ENCODE data around the gene POU4F2. TPM values are rescaled to one million over a fixed set of nuclear protein-coding genes. Genes with fewer than 3 reads are reported as not detected.

POU4F2 gene
- 1.8 TPM for total RNA-seq (ENCODE audit: unreplicated experiment)
- long read RNA-seq, result 0 reads

GRCh38 chr4:146638786-146639505, at the start of gene POU4F2:
TSS of gene POU4F2 (plus strand) at chr4:146638893. CDS start at chr4:146639141, 248 bp downstream.
- peak; percentile 76 for DNase-seq
- peak within 1 kb of the TSS; percentile 7 for H3K27ac Mint-ChIP-seq (ENCODE audit: unreplicated experiment)
- peaks cover 54% of the 10 kb centered on the region for H3K27me3 Mint-ChIP-seq (ENCODE audit: unreplicated experiment)
- H3K36me3 Mint-ChIP-seq (ENCODE audit: unreplicated experiment), result peaks cover 5% of the 10 kb centered on the region
- peak within 1 kb of the TSS; percentile 85 for H3K4me3 Mint-ChIP-seq (ENCODE audit: unreplicated experiment)
- peaks cover 25% of the 10 kb centered on the region for H3K9me3 Mint-ChIP-seq (ENCODE audit: unreplicated experiment)
- H3K4me1 Mint-ChIP-seq (ENCODE audit: low read depth, unreplicated experiment), result peaks cover 22% of the 10 kb centered on the region
- TF ChIP-seq CTCF (IDR thresholded peaks at IDR 0.05; ENCODE audit: partially characterized antibody, unreplicated experiment), result no peak

- DNase-seq, result no peak
- peaks cover 1% of the 10 kb centered on the region for H3K9me3 Mint-ChIP-seq (ENCODE audit: unreplicated experiment)
- H3K27me3 Mint-ChIP-seq (ENCODE audit: unreplicated experiment), result peaks cover 2% of the 10 kb centered on the region
- H3K4me3 Mint-ChIP-seq (ENCODE audit: unreplicated experiment), result no peak overlapping the region
- no peak for TF ChIP-seq CTCF (IDR thresholded peaks at IDR 0.05; ENCODE audit: partially characterized antibody, unreplicated experiment)
- peaks cover 7% of the 10 kb centered on the region for H3K4me1 Mint-ChIP-seq (ENCODE audit: low read depth, unreplicated experiment)
- no peak overlapping the region for H3K27ac Mint-ChIP-seq (ENCODE audit: unreplicated experiment)
- no peaks in the 10 kb centered on the region for H3K36me3 Mint-ChIP-seq (ENCODE audit: unreplicated experiment)
Measured at GRCh38 chr4:146590801-146591200, 47.9 kb upstream of the POU4F2 start.

- Mint-ChIP-seq H3K27me3 (ENCODE audit: unreplicated experiment) (peaks cover 2% of the 10 kb centered on the region), H3K36me3 (ENCODE audit: unreplicated experiment) (peaks cover 7% of the 10 kb centered on the region), H3K9me3 (ENCODE audit: unreplicated experiment) (peaks cover 5% of the 10 kb centered on the region), H3K4me1 (ENCODE audit: low read depth, unreplicated experiment) (peaks cover 7% of the 10 kb centered on the region), H3K27ac (ENCODE audit: unreplicated experiment) (no peak overlapping the region), H3K4me3 (ENCODE audit: unreplicated experiment) (no peak overlapping the region)
- no peak for DNase-seq
- TF ChIP-seq CTCF (IDR thresholded peaks at IDR 0.05; ENCODE audit: partially characterized antibody, unreplicated experiment), result no peak
Measured at GRCh38 chr4:146592019-146592418, 46.7 kb upstream of the POU4F2 start.

- Mint-ChIP-seq H3K36me3 (ENCODE audit: unreplicated experiment) (no peaks in the 10 kb centered on the region), H3K27ac (ENCODE audit: unreplicated experiment) (no peak overlapping the region), H3K4me1 (ENCODE audit: low read depth, unreplicated experiment) (peaks cover 20% of the 10 kb centered on the region), H3K27me3 (ENCODE audit: unreplicated experiment) (peaks cover 32% of the 10 kb centered on the region), H3K9me3 (ENCODE audit: unreplicated experiment) (peaks cover 15% of the 10 kb centered on the region), H3K4me3 (ENCODE audit: unreplicated experiment) (peak overlapping the region; percentile 44)
- no peak for DNase-seq
- no peak for TF ChIP-seq CTCF (IDR thresholded peaks at IDR 0.05; ENCODE audit: partially characterized antibody, unreplicated experiment)
Measured at GRCh38 chr4:146632770-146633470, 5.8 kb upstream of the POU4F2 start.

GRCh38 chr4:146633471-146633800, 5.3 kb upstream of the POU4F2 start:
- H3K27ac Mint-ChIP-seq (ENCODE audit: unreplicated experiment), result no peak overlapping the region
- no peak for TF ChIP-seq CTCF (IDR thresholded peaks at IDR 0.05; ENCODE audit: partially characterized antibody, unreplicated experiment)
- peak overlapping the region; percentile 35 for H3K4me3 Mint-ChIP-seq (ENCODE audit: unreplicated experiment)
- peaks cover 35% of the 10 kb centered on the region for H3K27me3 Mint-ChIP-seq (ENCODE audit: unreplicated experiment)
- no peaks in the 10 kb centered on the region for H3K36me3 Mint-ChIP-seq (ENCODE audit: unreplicated experiment)
- H3K9me3 Mint-ChIP-seq (ENCODE audit: unreplicated experiment), result peaks cover 15% of the 10 kb centered on the region
- DNase-seq, result no peak
- peaks cover 20% of the 10 kb centered on the region for H3K4me1 Mint-ChIP-seq (ENCODE audit: low read depth, unreplicated experiment)

Data from glutamatergic neuron (in vitro differentiated cells).